NB4 (cell line): ENCODE measurements around the gene ALG6.

Experiments used
- MAX ChIP-seq: IDR thresholded peaks from 2 replicates; pipeline ENCODE4 v1.6.1; 2011; ENCODE audit warnings: low read depth, low read length
- MYC ChIP-seq: IDR thresholded peaks from 2 replicates; pipeline ENCODE4 v1.6.1; 2011; ENCODE audit warnings: low read depth, low read length
- POLR2A ChIP-seq: IDR thresholded peaks from 2 replicates; pipeline ENCODE4 v1.6.1; 2011; ENCODE audit warnings: mild to moderate bottlenecking; ENCODE audit not compliant: insufficient read length; ENCODE audit errors: extremely low read depth
- TF ChIP-seq, protein P1 (sequence below): IDR thresholded peaks from one replicate; pipeline ENCODE4 v1.5.1; 2012; ENCODE audit warnings: low read depth, low read length

GRCh38 chr1:63405021-63405420 is 37.6 kb downstream of the ALG6 start:
- TF ChIP-seq, protein P1, sequence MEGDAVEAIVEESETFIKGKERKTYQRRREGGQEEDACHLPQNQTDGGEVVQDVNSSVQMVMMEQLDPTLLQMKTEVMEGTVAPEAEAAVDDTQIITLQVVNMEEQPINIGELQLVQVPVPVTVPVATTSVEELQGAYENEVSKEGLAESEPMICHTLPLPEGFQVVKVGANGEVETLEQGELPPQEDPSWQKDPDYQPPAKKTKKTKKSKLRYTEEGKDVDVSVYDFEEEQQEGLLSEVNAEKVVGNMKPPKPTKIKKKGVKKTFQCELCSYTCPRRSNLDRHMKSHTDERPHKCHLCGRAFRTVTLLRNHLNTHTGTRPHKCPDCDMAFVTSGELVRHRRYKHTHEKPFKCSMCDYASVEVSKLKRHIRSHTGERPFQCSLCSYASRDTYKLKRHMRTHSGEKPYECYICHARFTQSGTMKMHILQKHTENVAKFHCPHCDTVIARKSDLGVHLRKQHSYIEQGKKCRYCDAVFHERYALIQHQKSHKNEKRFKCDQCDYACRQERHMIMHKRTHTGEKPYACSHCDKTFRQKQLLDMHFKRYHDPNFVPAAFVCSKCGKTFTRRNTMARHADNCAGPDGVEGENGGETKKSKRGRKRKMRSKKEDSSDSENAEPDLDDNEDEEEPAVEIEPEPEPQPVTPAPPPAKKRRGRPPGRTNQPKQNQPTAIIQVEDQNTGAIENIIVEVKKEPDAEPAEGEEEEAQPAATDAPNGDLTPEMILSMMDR: no peak
- TF ChIP-seq MYC: no peak
- no peak for TF ChIP-seq MAX
- TF ChIP-seq POLR2A: no peak
